ENCODE data around the gene RNF208.

DNA sequence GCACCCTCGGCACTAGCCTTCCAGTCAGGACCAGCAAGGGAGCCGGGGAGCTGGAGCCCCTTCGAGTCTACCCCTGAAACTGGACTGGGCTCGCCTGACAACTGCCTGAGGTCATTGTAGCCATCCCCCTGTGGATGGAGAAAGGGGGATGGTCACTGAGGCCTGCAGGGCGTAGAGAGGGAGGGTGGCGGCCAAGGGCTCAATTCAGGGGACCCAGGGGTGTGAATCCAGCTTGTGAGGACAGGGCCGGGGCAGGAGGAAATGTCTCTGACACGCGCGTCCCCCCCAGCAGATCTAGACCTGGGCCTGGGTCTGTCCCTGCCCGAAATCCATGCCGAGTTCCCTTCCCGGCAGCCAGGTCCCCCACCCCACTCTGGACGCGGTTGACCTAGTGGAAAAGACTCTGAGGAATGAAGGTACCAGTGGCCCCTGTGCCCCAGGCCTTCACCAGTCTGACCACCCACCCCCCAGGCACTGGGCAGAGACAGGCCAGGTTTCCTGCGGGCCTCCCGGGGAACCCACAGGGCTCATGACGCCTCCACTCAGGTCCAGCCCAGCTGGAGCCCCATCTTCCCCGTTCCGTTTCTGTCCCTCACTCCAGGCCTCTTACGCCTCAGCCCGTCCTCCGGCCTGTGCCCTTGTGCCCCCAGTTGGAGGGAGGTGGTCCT, 9.5 kb upstream of the RNF208 start:
- TF ChIP-seq EZH2 (IDR thresholded peaks at IDR 0.05; ENCODE audit: borderline replicate concordance, low read length), result no peak
- TF ChIP-seq, protein P1, sequence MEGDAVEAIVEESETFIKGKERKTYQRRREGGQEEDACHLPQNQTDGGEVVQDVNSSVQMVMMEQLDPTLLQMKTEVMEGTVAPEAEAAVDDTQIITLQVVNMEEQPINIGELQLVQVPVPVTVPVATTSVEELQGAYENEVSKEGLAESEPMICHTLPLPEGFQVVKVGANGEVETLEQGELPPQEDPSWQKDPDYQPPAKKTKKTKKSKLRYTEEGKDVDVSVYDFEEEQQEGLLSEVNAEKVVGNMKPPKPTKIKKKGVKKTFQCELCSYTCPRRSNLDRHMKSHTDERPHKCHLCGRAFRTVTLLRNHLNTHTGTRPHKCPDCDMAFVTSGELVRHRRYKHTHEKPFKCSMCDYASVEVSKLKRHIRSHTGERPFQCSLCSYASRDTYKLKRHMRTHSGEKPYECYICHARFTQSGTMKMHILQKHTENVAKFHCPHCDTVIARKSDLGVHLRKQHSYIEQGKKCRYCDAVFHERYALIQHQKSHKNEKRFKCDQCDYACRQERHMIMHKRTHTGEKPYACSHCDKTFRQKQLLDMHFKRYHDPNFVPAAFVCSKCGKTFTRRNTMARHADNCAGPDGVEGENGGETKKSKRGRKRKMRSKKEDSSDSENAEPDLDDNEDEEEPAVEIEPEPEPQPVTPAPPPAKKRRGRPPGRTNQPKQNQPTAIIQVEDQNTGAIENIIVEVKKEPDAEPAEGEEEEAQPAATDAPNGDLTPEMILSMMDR (IDR thresholded peaks at IDR 0.05; ENCODE audit: low read length), result no peak
